Measurements from ENCODE around the gene HIRIP3.

GRCh38 chr16:29990034-29990433, 5.4 kb downstream of the HIRIP3 start:
- no peak for TF ChIP-seq POLR2AphosphoS5 (IDR thresholded peaks at IDR 0.05; ENCODE audit: low read depth)
- TF ChIP-seq CTCF (conservative IDR thresholded peaks at IDR 0.05; ENCODE audit: low read depth in 2 of 2): no peak
- no peak for TF ChIP-seq EZH2phosphoT487 (IDR thresholded peaks at IDR 0.05; ENCODE audit: unreplicated experiment)
- TF ChIP-seq EZH2 (IDR thresholded peaks at IDR 0.05; ENCODE audit: low read depth, unreplicated experiment): no peak
- TF ChIP-seq JUNB (IDR thresholded peaks at IDR 0.05; ENCODE audit: unreplicated experiment): no peak
- TF ChIP-seq CREB1 (CRISPR knock-in tag; IDR thresholded peaks at IDR 0.05; ENCODE audit: low read depth): no peak
- TF ChIP-seq NANOG (IDR thresholded peaks at IDR 0.05; ENCODE audit: borderline replicate concordance): no peak

Measured in GM23338 (cell line).